K562 (cell line): ENCODE measurements around the gene CLNK. TPM values are rescaled to one million over a fixed set of nuclear protein-coding genes. Genes with fewer than 3 reads are reported as not detected.

Experiments
- ATAC-seq: fragments of 200-7000 bp; cut with Tn5 transposase; 3 replicates; pipeline ENCODE4 v1.9.1; 2020; ENCODE audit warnings: moderate library complexity
- BruUV-seq: library from RNA; stranded (reverse); fragments of 400-500 nt; replicated peaks from 2 replicates; lab custom pipeline; 2021; lab: Mats Ljungman, UMichigan
- CTCF ChIA-PET: fragments of 300-600 bp; formaldehyde crosslinking; extraction: SDS; loops from one replicate; lab custom pipeline; 2021; ENCODE audit warnings: low intra/inter-chr PET ratio; lab: Yijun Ruan, JAX
- POLR2A ChIA-PET: fragments of 300-600, 350-650 bp; sonication (Branson Sonifier 250); formaldehyde crosslinking; extraction: SDS; loops from one replicate; lab custom pipeline; 2021; ENCODE audit warnings: antibody characterized with exemption, inconsistent platforms; lab: Yijun Ruan, JAX
- DNase-seq, 4 experiments: peaks; one replicate each; pipeline versions ENCODE4 v3.0.0 to v3.0.0-alpha.2; 2011 to 2018; ENCODE audit warnings: low spot score in 3 of 4, mixed read lengths in 3 of 4; ENCODE audit errors: extremely low read depth in 1 of 4
- FAIRE-seq: peaks from 2 replicates; lab custom pipeline; 2011; peaks lifted over from hg19 to GRCh38; lab: Jason Lieb, UNC
- H2AFZ ChIP-seq: 2 replicates; pipeline ENCODE4 v1.6.0; 2011; ENCODE audit warnings: low read depth, low read length, control low read depth, inconsistent platforms
- H3K27ac ChIP-seq: fragments of 200-600 bp; 3 replicates; pipeline ENCODE4 v1.8.0; 2011; ENCODE audit warnings: low read depth, mild to moderate bottlenecking, control low read depth, inconsistent platforms, low read length, moderate library complexity, mixed read lengths; ENCODE audit errors: extremely low read depth
- H3K27me3 ChIP-seq, 2 experiments: fragments of 300-600 bp in 1 of 2; 2 replicates in 1 of 2; 3 replicates in 1 of 2; pipeline versions ENCODE4 v1.6.0 to v1.8.0; 2011; ENCODE audit warnings: inconsistent platforms in 2 of 2, low read length in 2 of 2, mild to moderate bottlenecking in 1 of 2, mixed read lengths in 1 of 2, moderate library complexity in 1 of 2; ENCODE audit not compliant: control insufficient read depth in 2 of 2, insufficient read depth in 2 of 2
- H3K36me3 ChIP-seq: fragments of 300-600 bp; 3 replicates; pipeline ENCODE4 v1.8.0; 2011; ENCODE audit warnings: mild to moderate bottlenecking, low read length, inconsistent platforms; ENCODE audit not compliant: control insufficient read depth, insufficient read depth
- H3K4me1 ChIP-seq, 2 experiments: fragments of 200-600 bp in 1 of 2; replicated peaks in 1 of 2; 2 replicates in 1 of 2; 3 replicates in 1 of 2; pipeline versions ENCODE4 v1.5.1 to v1.8.0; 2011; ENCODE audit warnings: inconsistent platforms in 2 of 2, low read length in 2 of 2, mild to moderate bottlenecking in 1 of 2, mixed read lengths in 1 of 2, moderate library complexity in 1 of 2; ENCODE audit not compliant: control insufficient read depth in 2 of 2, insufficient read depth in 2 of 2
- H3K4me2 ChIP-seq: 2 replicates; pipeline ENCODE4 v1.6.1; 2011; ENCODE audit warnings: low read length, control low read depth, inconsistent platforms, mixed read lengths; ENCODE audit not compliant: insufficient read depth
- H3K4me3 ChIP-seq: fragments of 200-600 bp; sonication (generic), shearing (Covaris generic); 2 replicates; pipeline ENCODE4 v1.5.1; 2016; ENCODE audit warnings: control low read depth, inconsistent platforms
- H3K79me2 ChIP-seq: fragments of 200-600 bp; 3 replicates; pipeline ENCODE4 v1.8.0; 2011; ENCODE audit warnings: low read length, inconsistent platforms; ENCODE audit not compliant: control insufficient read depth, insufficient read depth
- H3K9ac ChIP-seq, 2 experiments: 2 replicates each; pipeline versions ENCODE4 v1.6.0 to v1.6.1; 2011; ENCODE audit warnings: low read depth in 2 of 2, low read length in 2 of 2, control low read depth in 1 of 2, inconsistent platforms in 1 of 2, mild to moderate bottlenecking in 1 of 2, mixed read lengths in 1 of 2; ENCODE audit not compliant: insufficient read depth in 1 of 2
- H3K9me1 ChIP-seq: one replicate; pipeline ENCODE4 v1.6.0; 2011; ENCODE audit warnings: inconsistent platforms, mild to moderate bottlenecking, low read length, moderate library complexity; ENCODE audit not compliant: control insufficient read depth, insufficient read depth
- H3K9me3 ChIP-seq: replicated peaks from 2 replicates; pipeline ENCODE4 v1.5.1; 2011; ENCODE audit warnings: low read depth, low read length, inconsistent platforms; ENCODE audit not compliant: control insufficient read depth, insufficient read depth
- H4K20me1 ChIP-seq: replicated peaks from 2 replicates; pipeline ENCODE4 v1.6.1; 2011; ENCODE audit warnings: low read length, inconsistent platforms, mixed read lengths; ENCODE audit not compliant: control insufficient read depth, insufficient read depth
- ARID1B ChIP-seq: fragments of 450-650 bp; IDR thresholded peaks from 2 replicates; pipeline ENCODE4 v1.6.1; 2016; ENCODE audit warnings: antibody characterized with exemption, mild to moderate bottlenecking, inconsistent platforms
- BCL6 ChIP-seq: fragments of 250-450 bp; sonication (Bioruptor Pico); IDR thresholded peaks from 2 replicates; pipeline ENCODE4 v1.4.0; 2020
- GMEB1 ChIP-seq: fragments of 250-450 bp; sonication (Bioruptor Pico); IDR thresholded peaks from 2 replicates; pipeline ENCODE4 v1.4.0; 2020; ENCODE audit warnings: mild to moderate bottlenecking
- HIVEP1 ChIP-seq: fragments of 250-450 bp; sonication (Bioruptor Pico); IDR thresholded peaks from 2 replicates; pipeline ENCODE4 v1.4.0; 2020; ENCODE audit warnings: mild to moderate bottlenecking
- ID3 ChIP-seq, 2 experiments: fragments of 250-450 bp in 1 of 2; fragments of 450-650 bp in 1 of 2; sonication (Bioruptor Pico) in 1 of 2; IDR thresholded peaks; 2 replicates each; pipeline versions ENCODE4 v1.6.1 to v1.8.0; 2016 to 2021; ENCODE audit warnings: mild to moderate bottlenecking in 2 of 2, moderate library complexity in 2 of 2, missing compliant biosample characterization in 1 of 2, missing genetic modification characterization in 1 of 2
- MXD1 ChIP-seq: fragments of 250-450 bp; sonication (Bioruptor Pico); IDR thresholded peaks from 2 replicates; pipeline ENCODE4 v1.8.0; 2021; ENCODE audit warnings: borderline replicate concordance, mild to moderate bottlenecking, moderate library complexity; ENCODE audit not compliant: poor library complexity, severe bottlenecking
- SRF ChIP-seq, 2 experiments: fragments of 250-450, 450-650 bp in 1 of 2; sonication (Bioruptor Pico) in 1 of 2; sonication (generic) in 1 of 2; formaldehyde crosslinking; IDR thresholded peaks; 2 replicates each; pipeline versions ENCODE4 v1.5.0 to v1.5.1; 2020 to 2022; ENCODE audit warnings: mild to moderate bottlenecking in 1 of 2, missing genetic modification reagents in 1 of 2
- ZFPM2 ChIP-seq: fragments of 250-450 bp; sonication (Bioruptor Pico); IDR thresholded peaks from 2 replicates; pipeline ENCODE4 v1.5.1; 2022; ENCODE audit warnings: mild to moderate bottlenecking
- WGBS: fragments of 100-300 bp; shearing (Covaris generic); methylation state at CpG from one replicate; pipeline ENCODE4 v1.1.6; 2016; ENCODE audit warnings: low coverage, mixed read lengths; ENCODE audit not compliant: insufficient coverage; ENCODE audit errors: missing lambda C conversion rate; 5-methylcytosine and 5-hydroxymethylcytosine counted together
- in situ Hi-C: fragments of 300-500 bp; cut with MboI; formaldehyde crosslinking; loops from 4 replicates; pipeline ENCODE4 v1.15.0; 2018; ENCODE audit warnings: inconsistent platforms, mixed read lengths
- intact Hi-C: fragments of 100-400 bp; cut with micrococcal nuclease; formaldehyde crosslinking; loops from 2 replicates; pipeline ENCODE4 v1.14.2; 2022
- polyA plus RNA-seq, 8 experiments: library from polyadenylated mRNA; depleted of rRNA in 4 of 8; stranded (reverse) in 5 of 8; unstranded in 3 of 8; fragments of >200 nt; fragmentation: Nextera tagmentation in 2 of 8; fragmentation: Illumina TruSeq in 1 of 8; extraction: Ambion mirVana in 2 of 8; extraction: Trizol in 1 of 8; gene quantifications; 2 replicates each; pipeline versions ENCODE4 v1.2.1 to v1.2.3, GENCODE V29; 2011 to 2014; ENCODE audit warnings: inconsistent platforms in 1 of 8, missing spikeins in 1 of 8
- total RNA-seq, 7 experiments: library from RNA; depleted of rRNA in 6 of 7; stranded (reverse); fragments of >200 nt in 6 of 7; fragmentation: Illumina TruSeq in 2 of 7; extraction: Trizol in 2 of 7; gene quantifications; 2 replicates each; pipeline versions ENCODE4 v1.2.1 to v1.2.3, GENCODE V29; 2011 to 2021; ENCODE audit warnings: low replicate concordance in 1 of 7

Gene CLNK
- total and polyA plus RNA-seq, 9 of the 15 experiments (the other 6 are each of a cell fraction or from before 2014, with no cell fraction given), result not detected

GRCh38 chr4:10605746-10606482, 78.7 kb downstream of the CLNK start:
- ChIA-PET CTCF (no interaction called here), POLR2A (no interaction called here)
- Histone ChIP-seq H4K20me1 (no peaks in the 10 kb centered on the region), H3K79me2 (no peaks in the 10 kb centered on the region), H2AFZ (no peak overlapping the region), H3K4me1 (no peaks in the 10 kb centered on the region), H3K4me2 (no peak overlapping the region), H3K27ac (no peak overlapping the region), H3K9me1 (no peaks in the 10 kb centered on the region), H3K27me3 (no peaks in the 10 kb centered on the region), H3K9me3 (no peaks in the 10 kb centered on the region), H3K9ac (no peak overlapping the region), H3K36me3 (no peaks in the 10 kb centered on the region), H3K4me3 (no peak overlapping the region)
- DNase-seq, result no peak
- no peak for ATAC-seq
- BruUV-seq, result no TSS peak
- 1% methylated on average over 5 of the region's 5 CpGs for WGBS
- no peak for TF ChIP-seq SRF (CRISPR knock-in tag; IDR thresholded peaks at IDR 0.05)
- TF ChIP-seq MXD1 (CRISPR knock-in tag), result no peak
- no peak for TF ChIP-seq GMEB1 (CRISPR knock-in tag)
- TF ChIP-seq ZFPM2, result no peak
- no peak for TF ChIP-seq HIVEP1 (CRISPR knock-in tag)
- TF ChIP-seq ARID1B, result no peak
- TF ChIP-seq BCL6 (CRISPR knock-in tag), result no peak
- no peak for TF ChIP-seq ID3 (CRISPR knock-in tag; IDR thresholded peaks at IDR 0.05)
- TF ChIP-seq ID3 (tag; IDR thresholded peaks at IDR 0.05), result no peak
- in situ Hi-C loops (no loop called here), intact Hi-C loops (no loop called here)
- no peak for FAIRE-seq
